Brain microvascular endothelial cell (primary cell): Measurements from ENCODE around the gene SPRED3.

ENCODE experiments used
- DNase-seq: peaks from one replicate; pipeline ENCODE4 v3.0.0-alpha.2; 2020
- H3K27ac ChIP-seq: fragments of 250-450 bp; sonication (Bioruptor Pico); 2 replicates; pipeline ENCODE4 v1.5.1; 2020; ENCODE audit warnings: mild to moderate bottlenecking, moderate library complexity
- H3K27me3 ChIP-seq: fragments of 250-450 bp; sonication (Bioruptor Pico); replicated peaks from 2 replicates; pipeline ENCODE4 v1.5.1; 2020; ENCODE audit warnings: mild to moderate bottlenecking
- H3K36me3 ChIP-seq: fragments of 250-450 bp; sonication (Bioruptor Pico); replicated peaks from 2 replicates; pipeline ENCODE4 v1.5.1; 2020; ENCODE audit warnings: mild to moderate bottlenecking
- H3K4me3 ChIP-seq: 2 replicates; pipeline ENCODE4 v1.5.1; 2011; ENCODE audit warnings: low read depth, mild to moderate bottlenecking, control low read depth, low read length, moderate library complexity
- in situ Hi-C: cut with HindIII; loops from 2 replicates; pipeline ENCODE4 v1.10.0; 2017; ENCODE audit warnings: low sequenced_read_pairs, low pct_ligation_motif_present
- TF ChIP-seq, protein P1 (sequence below): IDR thresholded peaks from 2 replicates; pipeline ENCODE4 v1.5.1; 2011; ENCODE audit warnings: low read depth, mild to moderate bottlenecking, moderate library complexity, low read length, control low read depth, inconsistent platforms; ENCODE audit errors: missing control alignments

SPRED3 gene

GRCh38 chr19:38386971-38387549 is 1.4 kb upstream of the SPRED3 start:
- in situ Hi-C loops: no loop called here
- DNase-seq: no peak
- H3K27me3 ChIP-seq: no peaks in the 10 kb centered on the region

DNA sequence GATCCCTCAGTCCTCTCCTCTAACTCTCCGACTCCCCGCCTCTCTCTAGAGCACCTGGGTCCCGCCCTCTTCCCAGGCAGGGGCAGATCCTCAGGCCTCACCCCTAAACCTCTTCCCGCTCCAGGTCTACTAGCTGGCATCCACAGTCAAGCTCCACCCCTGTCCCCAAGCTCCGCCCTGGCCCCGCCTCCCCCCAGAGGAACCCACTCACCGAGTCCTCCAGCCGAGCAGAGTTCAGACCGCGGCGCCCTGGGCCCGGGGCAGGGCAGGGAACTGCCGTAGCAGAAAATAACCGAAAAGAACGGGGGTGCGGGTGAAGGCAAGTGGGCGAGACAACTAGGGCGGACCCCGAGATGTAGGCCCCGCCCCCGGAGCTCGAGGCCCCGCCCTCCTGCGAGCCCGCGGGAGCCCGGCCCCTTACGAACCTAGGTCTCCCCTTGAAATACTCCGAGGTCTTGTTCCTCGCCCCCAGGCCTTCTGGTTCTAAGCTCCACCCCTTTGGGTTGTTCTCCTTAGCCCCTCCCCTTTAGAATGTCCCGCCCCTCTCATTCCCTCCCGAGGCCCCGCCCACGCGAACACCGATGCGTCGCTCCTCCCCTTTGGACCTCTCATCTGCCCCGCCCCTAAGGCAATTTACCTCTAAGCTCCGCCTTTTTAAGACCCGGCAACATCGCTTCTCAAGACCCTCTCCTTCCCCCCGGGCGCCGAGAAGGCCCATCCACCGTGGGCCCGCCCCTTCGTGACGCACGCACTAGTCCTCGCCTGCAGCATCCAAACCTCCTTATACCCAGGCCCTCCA is 748 bp upstream of the SPRED3 start, which contains the start of gene GGN:
GGN (minus strand) TSS at position 485 of the 799 bp plus-strand sequence. CDS start 773 bp downstream, outside the sequence.
- in situ Hi-C loops: no loop called here
- peaks cover 31% of the 10 kb centered on the region for H3K36me3 ChIP-seq

More at GRCh38 chr19:38386971-38387549, 1.4 kb upstream of the SPRED3 start:
- Histone ChIP-seq H3K27ac (no peak overlapping the region), H3K4me3 (peak overlapping the region; percentile 77), H3K36me3 (peaks cover 35% of the 10 kb centered on the region)
- TF ChIP-seq, protein P1, sequence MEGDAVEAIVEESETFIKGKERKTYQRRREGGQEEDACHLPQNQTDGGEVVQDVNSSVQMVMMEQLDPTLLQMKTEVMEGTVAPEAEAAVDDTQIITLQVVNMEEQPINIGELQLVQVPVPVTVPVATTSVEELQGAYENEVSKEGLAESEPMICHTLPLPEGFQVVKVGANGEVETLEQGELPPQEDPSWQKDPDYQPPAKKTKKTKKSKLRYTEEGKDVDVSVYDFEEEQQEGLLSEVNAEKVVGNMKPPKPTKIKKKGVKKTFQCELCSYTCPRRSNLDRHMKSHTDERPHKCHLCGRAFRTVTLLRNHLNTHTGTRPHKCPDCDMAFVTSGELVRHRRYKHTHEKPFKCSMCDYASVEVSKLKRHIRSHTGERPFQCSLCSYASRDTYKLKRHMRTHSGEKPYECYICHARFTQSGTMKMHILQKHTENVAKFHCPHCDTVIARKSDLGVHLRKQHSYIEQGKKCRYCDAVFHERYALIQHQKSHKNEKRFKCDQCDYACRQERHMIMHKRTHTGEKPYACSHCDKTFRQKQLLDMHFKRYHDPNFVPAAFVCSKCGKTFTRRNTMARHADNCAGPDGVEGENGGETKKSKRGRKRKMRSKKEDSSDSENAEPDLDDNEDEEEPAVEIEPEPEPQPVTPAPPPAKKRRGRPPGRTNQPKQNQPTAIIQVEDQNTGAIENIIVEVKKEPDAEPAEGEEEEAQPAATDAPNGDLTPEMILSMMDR: no peak

GRCh38 chr19:38389101-38389925 is 816 bp downstream of the SPRED3 start:
- peak; percentile 72 for DNase-seq
- Histone ChIP-seq H3K36me3 (peaks cover 20% of the 10 kb centered on the region), H3K27me3 (no peaks in the 10 kb centered on the region), H3K27ac (peak overlapping the region; percentile 35), H3K4me3 (peak overlapping the region; percentile 77)
- TF ChIP-seq, protein P1: no peak
- in situ Hi-C loops: no loop called here

More for the DNA sequence above, 748 bp upstream of the SPRED3 start, which contains the start of gene GGN:
- Histone ChIP-seq H3K27ac (peak within 1 kb of the TSS; percentile 47), H3K27me3 (no peaks in the 10 kb centered on the region), H3K4me3 (peak within 1 kb of the TSS; percentile 77)
- peak; percentile 92 for DNase-seq
- TF ChIP-seq, protein P1: no peak

DNA sequence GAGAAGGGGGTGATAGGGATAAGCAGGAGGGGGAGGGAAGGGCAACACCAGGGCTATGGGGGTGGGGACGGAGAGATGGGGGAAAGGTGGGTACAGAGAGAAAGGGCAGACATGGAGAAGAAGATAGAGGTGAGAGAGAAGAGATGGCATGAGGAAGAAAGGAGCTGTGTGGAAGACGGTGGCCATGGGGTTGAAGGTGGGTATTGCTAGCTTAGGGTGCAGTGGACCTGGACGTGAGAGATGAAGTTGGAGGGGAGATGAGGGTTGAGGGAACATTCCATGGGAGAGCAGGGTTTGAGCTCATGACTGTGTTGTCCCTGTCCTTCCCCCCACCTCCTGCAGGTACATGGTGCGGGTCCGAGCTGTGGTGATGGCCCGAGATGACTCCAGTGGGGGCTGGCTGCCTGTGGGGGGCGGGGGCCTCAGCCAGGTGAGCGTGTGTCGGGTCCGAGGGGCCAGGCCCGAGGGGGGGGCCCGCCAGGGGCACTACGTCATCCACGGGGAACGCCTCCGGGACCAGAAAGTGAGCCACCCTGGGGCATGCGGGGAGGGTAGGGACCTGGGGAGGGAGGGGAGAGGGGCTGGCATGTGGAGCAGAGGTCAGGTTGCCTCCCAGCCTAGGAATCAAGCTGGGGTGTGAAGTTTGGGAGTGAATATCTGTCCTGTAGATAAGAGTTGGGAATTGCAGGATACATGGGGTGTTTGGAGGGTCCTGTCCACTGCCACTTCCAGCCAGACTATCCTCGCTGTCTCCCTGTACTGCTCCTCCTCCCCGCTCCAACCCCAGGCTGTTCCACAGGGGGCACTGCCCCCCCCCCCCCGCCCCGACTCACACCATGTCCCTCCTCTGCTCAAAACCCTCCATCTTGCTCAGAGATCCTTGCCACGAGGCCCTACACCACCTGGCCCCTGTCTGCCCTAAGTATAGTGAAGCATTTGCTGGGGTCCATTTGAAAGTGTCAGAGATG is 1.7 kb downstream of the SPRED3 start:
- Histone ChIP-seq H3K27ac (no peak overlapping the region), H3K27me3 (no peaks in the 10 kb centered on the region), H3K36me3 (peaks cover 15% of the 10 kb centered on the region), H3K4me3 (peak overlapping the region; percentile 77)
- TF ChIP-seq, protein P1: no peak
- in situ Hi-C loops: no loop called here
- no peak for DNase-seq
